GM12878 (cell line): Measurements from ENCODE around the gene CHCHD6.

Experiments
- ATF7 ChIP-seq: fragments of 450-650 bp; IDR thresholded peaks from 2 replicates; pipeline ENCODE4 v1.6.1; 2016; ENCODE audit warnings: low read depth, mild to moderate bottlenecking
- CTCF ChIP-seq, 3 experiments: IDR thresholded peaks in 2 of 3; conservative IDR thresholded peaks in 1 of 3; 2 replicates each; pipeline ENCODE4 v1.5.1; 2011; ENCODE audit warnings: low read depth in 3 of 3, low read length in 3 of 3, mild to moderate bottlenecking in 3 of 3, control low read depth in 2 of 3, moderate library complexity in 2 of 3, inconsistent platforms in 1 of 3, mixed read lengths in 1 of 3; ENCODE audit not compliant: control insufficient read depth in 2 of 3, insufficient read depth in 1 of 3; ENCODE audit errors: extremely low read depth in 1 of 3
- EED ChIP-seq: sonication (generic); IDR thresholded peaks from 2 replicates; pipeline ENCODE4 v1.6.1; 2016; ENCODE audit warnings: antibody characterized with exemption, low read depth
- EZH2 ChIP-seq: IDR thresholded peaks from 2 replicates; pipeline ENCODE4 v1.6.1; 2012; ENCODE audit warnings: low read depth, mild to moderate bottlenecking, control low read depth, inconsistent platforms, low read length, borderline replicate concordance; ENCODE audit not compliant: control insufficient read depth
- IRF5 ChIP-seq: fragments of 450-650 bp; IDR thresholded peaks from 2 replicates; pipeline ENCODE4 v1.6.1; 2017; ENCODE audit warnings: borderline replicate concordance
- MAX ChIP-seq: IDR thresholded peaks from 2 replicates; pipeline ENCODE4 v1.6.1; 2012; ENCODE audit warnings: low read depth, low read length, improper control_type of control experiment
- RBBP5 ChIP-seq: fragments of 200-600 bp; sonication (generic); conservative IDR thresholded peaks from 2 replicates; pipeline ENCODE4 v1.6.1; 2016
- SRF ChIP-seq, 2 experiments: IDR thresholded peaks; 2 replicates each; pipeline ENCODE4 v1.6.1; 2011; ENCODE audit warnings: low read depth in 2 of 2, low read length in 2 of 2, mild to moderate bottlenecking in 1 of 2, moderate library complexity in 1 of 2
- YBX1 ChIP-seq: fragments of 450-650 bp; IDR thresholded peaks from 2 replicates; pipeline ENCODE4 v1.6.1; 2016; ENCODE audit warnings: antibody characterized with exemption
- ZNF274 ChIP-seq: IDR thresholded peaks from one replicate; pipeline ENCODE4 v1.8.0; 2011; ENCODE audit not compliant: insufficient read length, insufficient read depth

- TF ChIP-seq CTCF (IDR thresholded peaks at IDR 0.05 in 2 of 3, conservative IDR thresholded peaks at IDR 0.05 in 1 of 3; ENCODE audit: control insufficient read depth in 2 of 3, extremely low read depth in 1 of 3, insufficient read depth in 1 of 3, low read depth in 3 of 3, low read length in 3 of 3) (no peak), SRF (IDR thresholded peaks at IDR 0.05; ENCODE audit: low read depth in 2 of 2, low read length in 2 of 2) (no peak), EED (no peak), EZH2 (no peak), MAX (no peak), ATF7 (no peak), ZNF274 (no peak), YBX1 (no peak), IRF5 (no peak), RBBP5 (no peak)
These were observed 128.9 kb downstream of the CHCHD6 start for GRCh38 chr3:126832933-126833332.
